DND-41 (cell line): Measurements from ENCODE around the gene OSBPL3.

Experiments used
- EZH2 ChIP-seq: IDR thresholded peaks from 3 replicates; pipeline ENCODE4 v1.6.1; 2012; ENCODE audit warnings: borderline replicate concordance, low read depth, mild to moderate bottlenecking, moderate library complexity, low read length, inconsistent platforms; ENCODE audit not compliant: severe bottlenecking
- TF ChIP-seq, protein P1 (sequence below): IDR thresholded peaks from 2 replicates; pipeline ENCODE4 v1.5.1; 2012; ENCODE audit warnings: borderline replicate concordance, low read length, moderate library complexity, mild to moderate bottlenecking; ENCODE audit not compliant: poor library complexity, severe bottlenecking; ENCODE audit errors: extremely low read depth

DNA sequence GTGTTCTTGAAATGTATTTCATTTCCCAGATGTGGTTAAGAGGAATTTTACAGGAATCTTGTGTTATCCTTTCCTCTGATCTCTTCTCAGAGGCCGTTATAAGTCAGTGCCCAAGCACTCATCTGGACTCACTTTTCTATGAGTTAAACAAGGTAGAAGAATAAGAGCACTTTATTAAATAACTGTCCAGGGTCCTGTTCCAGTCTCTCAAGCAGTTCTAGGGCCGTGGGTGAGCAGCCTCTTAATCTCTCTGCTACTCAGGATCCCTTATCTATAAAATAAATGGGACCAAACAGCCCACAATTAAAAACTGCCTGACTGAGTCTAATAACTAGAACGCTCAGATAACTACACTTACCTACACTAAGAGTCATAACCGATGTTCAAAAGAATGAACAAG, 111.2 kb downstream of the OSBPL3 start:
- TF ChIP-seq, protein P1, sequence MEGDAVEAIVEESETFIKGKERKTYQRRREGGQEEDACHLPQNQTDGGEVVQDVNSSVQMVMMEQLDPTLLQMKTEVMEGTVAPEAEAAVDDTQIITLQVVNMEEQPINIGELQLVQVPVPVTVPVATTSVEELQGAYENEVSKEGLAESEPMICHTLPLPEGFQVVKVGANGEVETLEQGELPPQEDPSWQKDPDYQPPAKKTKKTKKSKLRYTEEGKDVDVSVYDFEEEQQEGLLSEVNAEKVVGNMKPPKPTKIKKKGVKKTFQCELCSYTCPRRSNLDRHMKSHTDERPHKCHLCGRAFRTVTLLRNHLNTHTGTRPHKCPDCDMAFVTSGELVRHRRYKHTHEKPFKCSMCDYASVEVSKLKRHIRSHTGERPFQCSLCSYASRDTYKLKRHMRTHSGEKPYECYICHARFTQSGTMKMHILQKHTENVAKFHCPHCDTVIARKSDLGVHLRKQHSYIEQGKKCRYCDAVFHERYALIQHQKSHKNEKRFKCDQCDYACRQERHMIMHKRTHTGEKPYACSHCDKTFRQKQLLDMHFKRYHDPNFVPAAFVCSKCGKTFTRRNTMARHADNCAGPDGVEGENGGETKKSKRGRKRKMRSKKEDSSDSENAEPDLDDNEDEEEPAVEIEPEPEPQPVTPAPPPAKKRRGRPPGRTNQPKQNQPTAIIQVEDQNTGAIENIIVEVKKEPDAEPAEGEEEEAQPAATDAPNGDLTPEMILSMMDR, result no peak
- no peak for TF ChIP-seq EZH2
